Testis (tissue), 3 donors: ENCODE measurements around the gene DET1. TPM values are rescaled to one million over a fixed set of nuclear protein-coding genes. Genes with fewer than 3 reads are reported as not detected.
"Not testable (repeated sequence)": the region's sequence is repeated elsewhere in the genome, so short reads cannot be mapped to it uniquely, and the experiment has no call there.

Experiments used
- DNase-seq: peaks from one replicate; pipeline ENCODE4 v3.0.0-alpha.2; 2019
- H3K27ac ChIP-seq, 2 donors: fragments of 200-600 bp; sonication (generic); one replicate each; pipeline ENCODE4 v1.5.1; 2019
- H3K27me3 ChIP-seq: fragments of 200-600 bp; sonication (generic); one replicate; pipeline ENCODE4 v1.5.1; 2019
- H3K36me3 ChIP-seq: fragments of 200-600 bp; sonication (generic); one replicate; pipeline ENCODE4 v1.5.1; 2017; ENCODE audit warnings: low read depth; ENCODE audit errors: missing control alignments
- H3K4me1 ChIP-seq: fragments of 200-600 bp; sonication (generic); one replicate; pipeline ENCODE4 v1.5.1; 2019
- H3K4me3 ChIP-seq, 2 donors: fragments of 200-600 bp; sonication (generic); one replicate each; pipeline ENCODE4 v1.5.1; 2017 to 2019
- H3K9me3 ChIP-seq: fragments of 200-600 bp; sonication (generic); one replicate; pipeline ENCODE4 v1.5.1; 2017
- POLR2A ChIP-seq: fragments of 450-650 bp; IDR thresholded peaks from one replicate; pipeline ENCODE4 v1.6.1; 2017; ENCODE audit warnings: antibody characterized with exemption, mild to moderate bottlenecking, moderate library complexity
- WGBS, 2 donors: methylation state at CpG; one replicate each; pipeline ENCODE4 v1.1.5; 2018; 5-methylcytosine and 5-hydroxymethylcytosine counted together
- intact Hi-C: fragments of 100-400 bp; cut with DNase I; formaldehyde crosslinking; loops from one replicate; pipeline ENCODE4 v1.15.1; 2023; ENCODE audit warnings: low total_unique reads
- polyA plus RNA-seq: library from polyadenylated mRNA; stranded (reverse); fragments of 350-450 nt; fragmentation: Illumina TruSeq; extraction: RNeasy Lipid Tissue Mini Kit (QIAGEN cat#74804); gene quantifications from one replicate; pipeline ENCODE4 v1.2.3, GENCODE V29; 2014; ENCODE audit warnings: low read depth, low replicate concordance; ENCODE audit not compliant: insufficient read depth
- total RNA-seq, 2 donors: library from RNA; depleted of rRNA; stranded (reverse); fragments of >200 nt; gene quantifications; one replicate each; pipeline ENCODE4 v1.2.3, GENCODE V29; 2016
- TF ChIP-seq, protein P1 (sequence below), 3 experiments: fragments of 450-650 bp in 2 of 3; fragments of 200-600 bp in 1 of 3; sonication (generic) in 1 of 3; IDR thresholded peaks; one replicate each; pipeline ENCODE4 v1.5.1; 2016 to 2019; ENCODE audit warnings: antibody characterized with exemption in 3 of 3, mild to moderate bottlenecking in 2 of 3, moderate library complexity in 1 of 3

DET1 gene
- total and polyA plus RNA-seq, 3 donors from 2014 or later, result 4.4 to 14.4 (median 10.3) TPM

DNA sequence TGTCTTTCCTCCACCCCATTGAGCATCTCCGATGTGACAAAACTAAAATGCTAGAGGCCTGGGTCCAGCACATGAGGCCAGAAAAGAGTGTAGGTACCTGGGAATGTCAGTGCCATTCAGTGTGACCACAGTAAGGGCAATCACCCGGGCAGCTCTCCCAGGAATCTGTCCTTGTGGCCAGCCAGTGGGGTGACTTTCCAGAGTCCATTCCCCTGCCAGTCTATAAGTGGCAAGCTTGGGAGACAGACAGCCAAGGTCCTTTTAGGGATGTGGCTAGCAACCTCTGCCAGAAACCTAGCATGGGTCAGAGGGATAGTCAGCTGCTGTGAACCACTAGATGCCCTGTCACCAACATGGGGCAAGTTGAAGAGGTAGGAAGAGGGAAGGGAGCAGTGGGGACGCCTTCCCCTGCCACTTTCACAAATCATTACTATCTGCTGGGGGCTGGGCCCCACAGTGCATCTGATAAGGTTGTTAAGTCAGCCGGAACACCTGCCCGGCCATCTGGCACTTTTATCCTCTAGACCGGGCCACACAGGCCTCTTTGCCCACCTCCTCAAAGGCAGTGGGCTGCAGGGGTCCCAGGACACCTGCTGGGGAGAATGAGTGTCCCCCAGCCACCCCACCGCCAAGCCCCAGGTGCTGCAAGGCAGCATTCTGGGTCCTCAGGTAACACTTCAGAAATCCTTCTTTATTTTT is 24.8 kb upstream of the DET1 start:
- H3K36me3 ChIP-seq, result no peaks in the 10 kb centered on the region
- no peak for DNase-seq
- H3K4me1 ChIP-seq, result no peaks in the 10 kb centered on the region
- intact Hi-C loops, result no loop called here
- no peak overlapping the region for H3K4me3 ChIP-seq
- TF ChIP-seq, protein P1, sequence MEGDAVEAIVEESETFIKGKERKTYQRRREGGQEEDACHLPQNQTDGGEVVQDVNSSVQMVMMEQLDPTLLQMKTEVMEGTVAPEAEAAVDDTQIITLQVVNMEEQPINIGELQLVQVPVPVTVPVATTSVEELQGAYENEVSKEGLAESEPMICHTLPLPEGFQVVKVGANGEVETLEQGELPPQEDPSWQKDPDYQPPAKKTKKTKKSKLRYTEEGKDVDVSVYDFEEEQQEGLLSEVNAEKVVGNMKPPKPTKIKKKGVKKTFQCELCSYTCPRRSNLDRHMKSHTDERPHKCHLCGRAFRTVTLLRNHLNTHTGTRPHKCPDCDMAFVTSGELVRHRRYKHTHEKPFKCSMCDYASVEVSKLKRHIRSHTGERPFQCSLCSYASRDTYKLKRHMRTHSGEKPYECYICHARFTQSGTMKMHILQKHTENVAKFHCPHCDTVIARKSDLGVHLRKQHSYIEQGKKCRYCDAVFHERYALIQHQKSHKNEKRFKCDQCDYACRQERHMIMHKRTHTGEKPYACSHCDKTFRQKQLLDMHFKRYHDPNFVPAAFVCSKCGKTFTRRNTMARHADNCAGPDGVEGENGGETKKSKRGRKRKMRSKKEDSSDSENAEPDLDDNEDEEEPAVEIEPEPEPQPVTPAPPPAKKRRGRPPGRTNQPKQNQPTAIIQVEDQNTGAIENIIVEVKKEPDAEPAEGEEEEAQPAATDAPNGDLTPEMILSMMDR (IDR thresholded peaks at IDR 0.05), result no peak
- TF ChIP-seq POLR2A, result no peak
- no peaks in the 10 kb centered on the region for H3K27me3 ChIP-seq
- 63 to 75% methylated on average over 7 of the region's 7 CpGs for WGBS, 2 donors
- H3K27ac ChIP-seq, result no peak overlapping the region
- H3K9me3 ChIP-seq, result no peaks in the 10 kb centered on the region

DNA sequence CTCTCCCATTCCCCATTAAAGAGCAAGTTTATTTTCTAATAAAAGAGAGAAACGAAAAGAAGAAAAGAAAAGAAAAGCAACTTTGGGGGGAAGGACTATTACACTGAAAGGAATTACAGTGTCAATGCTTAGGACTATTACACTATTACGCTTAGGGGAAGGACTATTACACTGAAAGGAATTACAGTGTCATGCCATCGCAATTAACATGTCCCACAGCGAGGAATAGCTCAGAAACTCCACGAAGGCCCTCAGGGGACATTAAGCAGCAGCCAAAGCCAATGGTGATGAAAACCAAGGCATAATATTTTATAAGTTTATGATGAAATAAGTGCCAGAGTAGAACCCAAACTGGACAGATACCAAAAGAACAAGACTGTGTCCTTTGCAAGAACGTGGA is 22.1 kb upstream of the DET1 start:
- TF ChIP-seq, protein P1 (IDR thresholded peaks at IDR 0.05), result no peak
- no peak for TF ChIP-seq POLR2A
- Histone ChIP-seq H3K9me3 (no peaks in the 10 kb centered on the region), H3K27me3 (no peaks in the 10 kb centered on the region), H3K4me1 (no peaks in the 10 kb centered on the region), H3K27ac (no peak overlapping the region), H3K36me3 (no peaks in the 10 kb centered on the region), H3K4me3 (no peak overlapping the region)
- intact Hi-C loops, result no loop called here
- no peak for DNase-seq
- 82 to 85% methylated on average over 6 of the region's 6 CpGs for WGBS, 2 donors

DNA sequence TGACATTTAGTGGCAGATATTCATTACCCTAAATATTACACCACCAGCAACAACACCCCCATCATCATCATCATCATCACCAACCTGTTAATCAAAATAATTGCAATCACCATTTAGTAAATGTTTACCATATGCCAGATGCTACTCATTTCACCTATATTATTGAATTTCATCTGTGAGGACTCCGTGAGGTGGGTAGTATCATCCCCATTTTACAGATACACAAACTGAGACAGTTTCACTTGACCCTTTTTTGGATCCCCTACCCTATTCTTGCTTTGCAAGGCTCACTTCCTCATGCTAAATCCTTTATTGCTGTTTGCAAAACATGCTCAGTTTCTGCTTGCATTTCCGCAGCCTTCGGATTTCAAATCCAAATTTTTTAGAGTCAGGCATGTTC is 18.3 kb upstream of the DET1 start:
- TF ChIP-seq, protein P1 (IDR thresholded peaks at IDR 0.05), result no peak
- no peak for TF ChIP-seq POLR2A
- no peak for DNase-seq
- intact Hi-C loops, result no loop called here
- Histone ChIP-seq H3K4me3 (no peak overlapping the region), H3K27ac (no peak overlapping the region), H3K9me3 (no peaks in the 10 kb centered on the region), H3K36me3 (no peaks in the 10 kb centered on the region), H3K27me3 (no peaks in the 10 kb centered on the region), H3K4me1 (no peaks in the 10 kb centered on the region)
- 87 to 93% methylated on average over 3 of the region's 3 CpGs for WGBS, 2 donors

DNA sequence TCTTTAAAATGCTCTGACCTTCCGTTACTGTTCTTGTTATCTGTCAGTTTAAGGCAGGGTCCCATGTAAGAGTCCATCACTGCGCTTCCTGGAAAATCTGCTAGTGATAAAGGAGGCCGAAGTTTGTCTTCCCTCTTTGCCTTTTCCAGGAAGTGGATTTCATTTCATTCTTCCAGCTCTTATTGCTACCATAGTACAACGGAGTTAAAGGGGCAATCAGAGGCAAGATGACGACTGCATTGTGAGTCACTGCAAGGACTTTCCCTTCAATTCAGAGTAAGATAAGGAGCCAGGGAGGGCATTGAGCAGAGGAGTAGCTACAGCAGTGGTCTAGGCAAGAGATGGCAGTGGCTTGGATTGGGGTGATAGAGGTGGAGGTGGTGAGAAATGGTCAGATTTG is 17.2 kb upstream of the DET1 start:
- DNase-seq, result no peak
- H3K27me3 ChIP-seq, result no peaks in the 10 kb centered on the region
- no peaks in the 10 kb centered on the region for H3K4me1 ChIP-seq
- H3K36me3 ChIP-seq, result no peaks in the 10 kb centered on the region
- no peak overlapping the region for H3K4me3 ChIP-seq
- WGBS, 2 donors, result 71 to 75% methylated on average over 5 of the region's 5 CpGs
- H3K9me3 ChIP-seq, result no peaks in the 10 kb centered on the region
- intact Hi-C loops, result no loop called here
- TF ChIP-seq POLR2A, result no peak
- TF ChIP-seq, protein P1 (IDR thresholded peaks at IDR 0.05), result no peak
- H3K27ac ChIP-seq, result no peak overlapping the region

DNA sequence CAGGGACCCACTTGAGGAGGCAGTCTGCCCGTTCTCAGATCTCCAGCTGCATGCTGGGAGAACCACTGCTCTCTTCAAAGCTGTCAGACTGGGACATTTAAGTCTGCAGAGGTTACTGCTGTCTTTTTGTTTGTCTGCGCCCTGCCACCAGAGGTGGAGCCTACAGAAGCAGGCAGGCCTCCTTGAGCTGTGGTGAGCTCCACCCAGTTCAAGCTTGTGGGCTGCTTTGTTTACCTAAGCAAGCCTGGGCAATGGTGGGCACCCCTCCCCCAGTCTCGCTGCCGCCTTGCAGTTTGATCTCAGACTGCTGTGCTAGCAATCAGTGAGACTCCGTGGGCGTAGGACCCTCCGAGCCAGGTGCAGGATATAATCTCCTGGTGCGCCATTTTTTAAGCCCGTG is 13.1 kb upstream of the DET1 start:
- H3K36me3 ChIP-seq, H3K27me3 ChIP-seq, intact Hi-C loops, H3K9me3 ChIP-seq, DNase-seq, H3K27ac ChIP-seq, H3K4me3 ChIP-seq, H3K4me1 ChIP-seq: not testable (repeated sequence)
- 90 to 96% methylated on average over 8 to 9 of the region's 9 CpGs for WGBS, 2 donors

DNA sequence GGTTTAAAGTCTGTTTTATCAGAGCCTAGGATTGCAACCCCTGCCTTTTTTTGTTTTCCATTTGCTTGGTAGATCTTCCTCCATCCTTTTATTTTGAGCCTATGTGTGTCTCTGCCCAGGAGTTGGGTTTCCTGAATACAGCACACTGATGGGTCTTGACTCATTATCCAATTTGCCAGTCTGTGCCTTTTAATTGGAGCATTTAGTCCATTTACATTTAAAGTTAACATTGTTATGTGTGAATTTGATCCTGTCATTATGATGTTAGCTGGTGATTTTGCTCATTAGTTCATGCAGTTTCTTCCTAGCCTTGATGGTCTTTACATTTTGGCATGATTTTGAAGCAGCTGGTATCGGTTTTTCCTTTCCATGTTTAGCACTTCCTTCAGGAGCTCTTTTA is 11.5 kb upstream of the DET1 start:
- DNase-seq, result not testable (repeated sequence)
- 94 to 96% methylated on average over 1 of the region's 1 CpG for WGBS, 2 donors

DNA sequence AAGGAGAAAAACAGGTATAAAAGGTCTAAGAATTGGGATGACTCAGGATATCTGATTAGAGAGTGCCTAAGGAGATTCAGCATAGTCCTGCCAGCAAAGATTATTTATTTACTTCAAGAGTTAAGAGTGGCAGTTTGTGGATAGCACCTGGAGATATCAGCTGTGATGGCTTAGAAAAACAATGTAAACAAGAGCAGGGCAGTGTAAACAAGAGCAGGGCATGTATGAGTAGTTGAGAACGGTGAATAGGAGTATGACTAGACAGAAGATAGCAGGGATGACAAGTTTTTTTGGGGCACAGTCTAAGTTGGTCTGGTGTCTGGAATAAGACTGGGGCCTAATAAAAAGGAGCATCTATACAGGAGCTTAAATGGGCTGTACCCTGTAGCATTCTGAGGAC is 1.5 kb upstream of the DET1 start:
- H3K27me3 ChIP-seq, H3K4me3 ChIP-seq, H3K36me3 ChIP-seq, H3K9me3 ChIP-seq, H3K4me1 ChIP-seq, DNase-seq, intact Hi-C loops, H3K27ac ChIP-seq: not testable (repeated sequence)
- WGBS, 2 donors, result 95 to 100% methylated on average over 1 of the region's 1 CpG

More for the DNA sequence above, 11.5 kb upstream of the DET1 start:
- intact Hi-C loops, H3K27me3 ChIP-seq, H3K9me3 ChIP-seq, H3K4me3 ChIP-seq, H3K27ac ChIP-seq, H3K36me3 ChIP-seq, H3K4me1 ChIP-seq: not testable (repeated sequence)

DNA sequence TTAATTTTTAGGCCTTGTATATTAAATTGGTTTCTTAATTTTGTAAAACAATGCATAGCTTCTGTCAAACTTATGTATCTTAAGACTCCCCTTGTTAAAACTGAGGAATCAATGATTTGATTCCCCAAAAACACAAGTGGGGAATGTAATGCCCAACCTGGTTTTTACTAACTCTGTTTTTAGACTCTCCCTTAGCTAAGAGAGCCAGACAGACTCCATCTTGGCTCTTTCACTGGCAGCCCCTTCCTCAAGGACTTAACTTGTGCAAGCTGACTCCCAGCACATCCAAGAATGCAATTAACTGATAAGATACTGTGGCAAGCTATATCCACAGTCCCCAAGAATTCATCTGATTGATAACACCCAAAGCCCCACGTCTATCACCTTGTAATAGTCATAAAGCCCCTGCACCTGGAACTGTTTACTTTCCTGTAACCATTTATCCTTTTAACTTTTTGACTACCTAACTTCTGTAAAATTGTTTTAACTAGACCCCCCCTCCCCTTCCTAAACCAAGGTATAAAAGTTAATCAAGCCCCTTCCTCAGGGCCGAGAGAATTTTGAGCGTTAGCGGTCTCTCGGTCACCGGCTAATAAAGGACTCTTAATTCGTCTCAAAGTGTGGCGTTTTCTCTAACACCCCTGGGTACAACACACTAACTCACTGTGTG is 768 bp downstream of the DET1 start:
- H3K9me3 ChIP-seq, intact Hi-C loops, H3K4me1 ChIP-seq, H3K36me3 ChIP-seq, H3K27me3 ChIP-seq, DNase-seq: not testable (repeated sequence)
- Histone ChIP-seq H3K27ac (peak overlapping the region; percentile 82 to 87), H3K4me3 (peak overlapping the region; percentile 55 to 87)
- 18 to 29% methylated on average over 7 of the region's 8 CpGs for WGBS, 2 donors
